Osteoblast (primary cell): ENCODE data around the gene PTPRT. TPM values are rescaled to one million over a fixed set of nuclear protein-coding genes. Genes with fewer than 3 reads are reported as not detected.

Source experiments
- DNase-seq: peaks from one replicate; pipeline ENCODE4 v3.0.0; 2011; ENCODE audit warnings: low spot score, mixed read lengths; ENCODE audit not compliant: insufficient read length; ENCODE audit errors: missing footprints
- H2AFZ ChIP-seq: 2 replicates; pipeline ENCODE4 v1.6.0; 2011; ENCODE audit warnings: mild to moderate bottlenecking, low read length
- H3K27ac ChIP-seq: 2 replicates; pipeline ENCODE4 v1.5.1; 2011; ENCODE audit warnings: mild to moderate bottlenecking, low read depth, low read length, moderate library complexity
- H3K27me3 ChIP-seq: 2 replicates; pipeline ENCODE4 v1.6.0; 2012; ENCODE audit warnings: mild to moderate bottlenecking, control low read depth, inconsistent platforms, low read length, moderate library complexity; ENCODE audit not compliant: insufficient read depth
- H3K36me3 ChIP-seq: 2 replicates; pipeline ENCODE4 v1.5.1; 2011; ENCODE audit warnings: mild to moderate bottlenecking, low read length, control low read depth, moderate library complexity; ENCODE audit not compliant: insufficient read depth
- H3K4me1 ChIP-seq: 2 replicates; pipeline ENCODE4 v1.5.1; 2011; ENCODE audit warnings: mild to moderate bottlenecking, low read length, control low read depth, moderate library complexity; ENCODE audit not compliant: insufficient read depth
- H3K4me2 ChIP-seq: 2 replicates; pipeline ENCODE4 v1.6.0; 2011; ENCODE audit warnings: mild to moderate bottlenecking, low read length; ENCODE audit not compliant: insufficient read depth
- H3K4me3 ChIP-seq: fragments of 200-600 bp; sonication (generic); 3 replicates; pipeline ENCODE4 v1.5.1; 2012; ENCODE audit warnings: mild to moderate bottlenecking, low read length, inconsistent platforms; ENCODE audit not compliant: insufficient read depth
- H3K79me2 ChIP-seq: 2 replicates; pipeline ENCODE4 v1.6.0; 2012; ENCODE audit warnings: mild to moderate bottlenecking, low read length, control low read depth, inconsistent platforms; ENCODE audit not compliant: insufficient read depth
- H3K9me3 ChIP-seq: 2 replicates; pipeline ENCODE4 v1.5.1; 2011; ENCODE audit warnings: low read depth, low read length, control low read depth
- H4K20me1 ChIP-seq: 2 replicates; pipeline ENCODE4 v1.6.0; 2012; ENCODE audit warnings: mild to moderate bottlenecking, low read length, control low read depth; ENCODE audit not compliant: insufficient read depth
- CTCF ChIP-seq: IDR thresholded peaks from 2 replicates; pipeline ENCODE4 v1.5.1; 2011; ENCODE audit warnings: mild to moderate bottlenecking, low read depth, low read length, moderate library complexity; ENCODE audit errors: extremely low read depth
- total RNA-seq: library from RNA; depleted of rRNA; stranded (reverse); fragments of >200 nt; gene quantifications from 2 replicates; pipeline ENCODE4 v1.2.3, GENCODE V29; 2012

PTPRT gene
- total RNA-seq, 1 donor, result not detected

GRCh38 chr20:42435230-42435629 is 754.5 kb downstream of the PTPRT start:
- Histone ChIP-seq H3K27ac (no peak overlapping the region), H3K4me2 (no peak overlapping the region), H3K4me3 (no peak overlapping the region), H3K36me3 (no peaks in the 10 kb centered on the region), H3K9me3 (peaks cover 2% of the 10 kb centered on the region), H3K27me3 (no peaks in the 10 kb centered on the region), H2AFZ (no peak overlapping the region), H3K4me1 (no peaks in the 10 kb centered on the region), H3K79me2 (no peaks in the 10 kb centered on the region), H4K20me1 (no peaks in the 10 kb centered on the region)
- no peak for DNase-seq
- TF ChIP-seq CTCF, result no peak

GRCh38 chr20:42432496-42433334 is 757.0 kb downstream of the PTPRT start:
- no peak for TF ChIP-seq CTCF
- DNase-seq, result no peak
- no peak overlapping the region for H3K4me2 ChIP-seq
- H3K4me1 ChIP-seq, result no peaks in the 10 kb centered on the region
- H3K79me2 ChIP-seq, result no peaks in the 10 kb centered on the region
- H3K27ac ChIP-seq, result no peak overlapping the region
- no peaks in the 10 kb centered on the region for H3K36me3 ChIP-seq
- H3K9me3 ChIP-seq, result peaks cover 2% of the 10 kb centered on the region
- no peaks in the 10 kb centered on the region for H3K27me3 ChIP-seq
- no peaks in the 10 kb centered on the region for H4K20me1 ChIP-seq
- no peak overlapping the region for H2AFZ ChIP-seq
- H3K4me3 ChIP-seq, result no peak overlapping the region

- Histone ChIP-seq H3K79me2 (no peaks in the 10 kb centered on the region), H3K4me1 (no peaks in the 10 kb centered on the region), H3K4me2 (no peak overlapping the region), H3K27me3 (no peaks in the 10 kb centered on the region), H4K20me1 (no peaks in the 10 kb centered on the region), H3K36me3 (no peaks in the 10 kb centered on the region), H3K4me3 (no peak overlapping the region), H3K27ac (no peak overlapping the region), H3K9me3 (peaks cover 2% of the 10 kb centered on the region), H2AFZ (no peak overlapping the region)
- no peak for TF ChIP-seq CTCF
- DNase-seq, result no peak
Observed at GRCh38 chr20:42430598-42430997, 759.1 kb downstream of the PTPRT start.

GRCh38 chr20:42429761-42430458 is 759.8 kb downstream of the PTPRT start:
- Histone ChIP-seq H3K36me3 (no peaks in the 10 kb centered on the region), H3K4me2 (no peak overlapping the region), H3K79me2 (no peaks in the 10 kb centered on the region), H4K20me1 (no peaks in the 10 kb centered on the region), H3K27me3 (no peaks in the 10 kb centered on the region), H3K4me1 (no peaks in the 10 kb centered on the region), H3K27ac (no peak overlapping the region), H3K4me3 (no peak overlapping the region), H3K9me3 (peaks cover 2% of the 10 kb centered on the region), H2AFZ (no peak overlapping the region)
- TF ChIP-seq CTCF, result no peak
- DNase-seq, result no peak
